Progenitor cell of endocrine pancreas (in vitro differentiated cells): ENCODE results near the gene ADD3. TPM values are rescaled to one million over a fixed set of nuclear protein-coding genes. Genes with fewer than 3 reads are reported as not detected.

Source experiments
- DNase-seq: peaks from one replicate; pipeline ENCODE4 v3.0.0; 2021; ENCODE audit warnings: low spot score; ENCODE audit not compliant: unreplicated experiment
- H3K27ac Mint-ChIP-seq: 2 replicates; pipeline ENCODE4 v1.8.0; 2021; ENCODE audit warnings: mild to moderate bottlenecking, moderate library complexity, mixed read lengths
- H3K27me3 Mint-ChIP-seq: 2 replicates; pipeline ENCODE4 v1.8.0; 2021; ENCODE audit warnings: mixed read lengths
- H3K36me3 Mint-ChIP-seq: 2 replicates; pipeline ENCODE4 v1.8.0; 2022; ENCODE audit warnings: mixed read lengths; ENCODE audit not compliant: insufficient read depth
- H3K4me1 Mint-ChIP-seq: 2 replicates; pipeline ENCODE4 v1.8.0; 2021; ENCODE audit warnings: low read depth, mixed read lengths
- H3K4me3 Mint-ChIP-seq: 2 replicates; pipeline ENCODE4 v1.8.0; 2021; ENCODE audit warnings: low read depth, mild to moderate bottlenecking, moderate library complexity, mixed read lengths
- H3K9me3 Mint-ChIP-seq: 2 replicates; pipeline ENCODE4 v1.8.0; 2021; ENCODE audit warnings: low read depth, mixed read lengths
- total RNA-seq: library from RNA; stranded (reverse); gene quantifications from 2 replicates; pipeline ENCODE4 v1.2.1, GENCODE V29; 2021
- TF ChIP-seq, protein P1 (sequence below): fragments of 200-600 bp; sonication (generic); IDR thresholded peaks from one replicate; pipeline ENCODE4 v1.5.0; 2021; ENCODE audit warnings: antibody characterized with exemption, mild to moderate bottlenecking; ENCODE audit not compliant: unreplicated experiment

ADD3 gene
- total RNA-seq, 1 donor from 2014 or later = 111 TPM

DNA sequence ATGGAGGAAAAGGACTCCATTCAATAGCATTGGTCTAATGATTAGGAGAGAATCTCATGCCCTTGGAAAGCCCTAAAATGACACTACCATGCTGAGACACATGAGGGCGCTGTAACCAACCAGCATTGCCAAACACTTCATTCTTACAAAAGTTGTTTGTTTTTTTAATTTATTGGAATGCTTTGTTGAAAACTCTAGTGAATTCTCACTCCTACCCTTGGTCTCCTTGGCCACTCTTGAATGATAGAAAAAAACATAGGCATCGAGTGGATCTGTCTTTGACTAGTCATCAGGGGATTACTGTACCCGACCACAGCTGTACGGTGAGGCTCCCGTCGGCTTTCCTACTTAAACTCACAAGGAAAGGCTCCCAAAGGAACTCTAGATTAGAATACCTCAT, 29.3 kb upstream of the ADD3 start:
- TF ChIP-seq, protein P1, sequence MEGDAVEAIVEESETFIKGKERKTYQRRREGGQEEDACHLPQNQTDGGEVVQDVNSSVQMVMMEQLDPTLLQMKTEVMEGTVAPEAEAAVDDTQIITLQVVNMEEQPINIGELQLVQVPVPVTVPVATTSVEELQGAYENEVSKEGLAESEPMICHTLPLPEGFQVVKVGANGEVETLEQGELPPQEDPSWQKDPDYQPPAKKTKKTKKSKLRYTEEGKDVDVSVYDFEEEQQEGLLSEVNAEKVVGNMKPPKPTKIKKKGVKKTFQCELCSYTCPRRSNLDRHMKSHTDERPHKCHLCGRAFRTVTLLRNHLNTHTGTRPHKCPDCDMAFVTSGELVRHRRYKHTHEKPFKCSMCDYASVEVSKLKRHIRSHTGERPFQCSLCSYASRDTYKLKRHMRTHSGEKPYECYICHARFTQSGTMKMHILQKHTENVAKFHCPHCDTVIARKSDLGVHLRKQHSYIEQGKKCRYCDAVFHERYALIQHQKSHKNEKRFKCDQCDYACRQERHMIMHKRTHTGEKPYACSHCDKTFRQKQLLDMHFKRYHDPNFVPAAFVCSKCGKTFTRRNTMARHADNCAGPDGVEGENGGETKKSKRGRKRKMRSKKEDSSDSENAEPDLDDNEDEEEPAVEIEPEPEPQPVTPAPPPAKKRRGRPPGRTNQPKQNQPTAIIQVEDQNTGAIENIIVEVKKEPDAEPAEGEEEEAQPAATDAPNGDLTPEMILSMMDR = peak; percentile 61
- H3K4me3 Mint-ChIP-seq = no peak overlapping the region
- no peak overlapping the region for H3K27ac Mint-ChIP-seq
- H3K27me3 Mint-ChIP-seq = peaks cover 67% of the 10 kb centered on the region
- no peaks in the 10 kb centered on the region for H3K36me3 Mint-ChIP-seq
- H3K9me3 Mint-ChIP-seq = no peaks in the 10 kb centered on the region
- H3K4me1 Mint-ChIP-seq = peaks cover 30% of the 10 kb centered on the region
- DNase-seq = no peak

DNA sequence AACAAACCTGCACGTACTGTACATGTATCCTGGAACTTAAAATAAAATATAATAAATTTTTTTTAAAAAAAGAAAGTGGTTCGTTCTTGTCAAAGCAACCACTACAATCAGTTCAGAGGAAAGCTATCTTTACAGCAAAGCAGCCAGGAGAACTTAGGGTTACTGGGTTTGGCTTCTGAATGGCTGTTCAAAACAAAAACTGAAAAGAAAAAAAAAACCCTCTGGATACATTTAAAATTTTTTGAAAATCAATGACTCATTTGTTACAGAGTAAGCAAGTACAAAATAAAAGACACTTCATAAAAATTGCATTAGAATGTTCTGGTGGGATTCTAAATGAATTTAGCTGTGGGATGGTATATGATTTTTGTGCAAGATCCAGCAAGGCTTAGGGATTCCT, 28.6 kb upstream of the ADD3 start:
- no peak for DNase-seq
- no peak overlapping the region for H3K27ac Mint-ChIP-seq
- H3K27me3 Mint-ChIP-seq = peaks cover 65% of the 10 kb centered on the region
- TF ChIP-seq, protein P1 = no peak
- peaks cover 29% of the 10 kb centered on the region for H3K4me1 Mint-ChIP-seq
- H3K36me3 Mint-ChIP-seq = no peaks in the 10 kb centered on the region
- no peaks in the 10 kb centered on the region for H3K9me3 Mint-ChIP-seq
- H3K4me3 Mint-ChIP-seq = no peak overlapping the region

DNA sequence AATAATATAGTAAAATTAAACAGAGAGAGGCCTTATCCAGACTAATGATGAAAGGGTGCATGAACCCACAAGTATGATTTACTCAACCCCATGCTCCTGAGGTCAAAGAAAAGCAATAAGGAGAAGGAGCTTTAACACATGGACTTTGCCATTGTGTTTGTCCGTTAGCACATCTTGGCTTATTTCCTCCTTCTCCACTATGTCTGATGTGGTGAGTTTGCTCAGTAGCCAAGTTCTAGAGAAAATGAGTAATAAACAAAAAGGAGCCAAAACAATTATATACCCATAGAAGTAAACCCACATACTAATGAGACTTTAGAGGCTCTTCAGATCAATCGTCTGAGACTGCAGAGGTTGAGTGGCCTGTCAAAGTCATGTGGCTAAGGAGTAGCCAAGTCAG, 26.1 kb upstream of the ADD3 start:
- peaks cover 50% of the 10 kb centered on the region for H3K27me3 Mint-ChIP-seq
- H3K9me3 Mint-ChIP-seq = peaks cover 10% of the 10 kb centered on the region
- peaks cover 13% of the 10 kb centered on the region for H3K4me1 Mint-ChIP-seq
- TF ChIP-seq, protein P1 = no peak
- peaks cover 4% of the 10 kb centered on the region for H3K36me3 Mint-ChIP-seq
- no peak for DNase-seq
- H3K4me3 Mint-ChIP-seq = no peak overlapping the region
- H3K27ac Mint-ChIP-seq = no peak overlapping the region

DNA sequence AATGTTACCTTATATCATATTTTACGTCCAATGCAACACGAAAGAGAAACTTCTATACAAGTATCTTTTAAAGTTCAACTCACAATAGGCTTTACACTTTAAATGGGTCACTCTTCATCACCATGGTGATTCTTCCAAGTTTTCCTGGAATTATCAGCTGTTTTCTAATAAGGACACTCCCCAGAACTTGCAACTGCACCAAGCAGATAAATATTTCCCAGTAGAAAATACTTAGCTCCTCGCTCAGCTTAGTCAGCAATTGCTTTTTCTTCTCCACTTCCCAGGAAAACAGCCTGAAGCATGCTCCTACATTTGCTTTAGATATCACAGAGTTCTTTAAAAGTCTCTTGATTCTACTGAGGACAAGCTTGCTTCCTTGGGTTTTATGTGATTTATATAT, 25.7 kb upstream of the ADD3 start:
- peaks cover 8% of the 10 kb centered on the region for H3K4me1 Mint-ChIP-seq
- H3K36me3 Mint-ChIP-seq = peaks cover 4% of the 10 kb centered on the region
- no peak for DNase-seq
- H3K27me3 Mint-ChIP-seq = peaks cover 45% of the 10 kb centered on the region
- H3K27ac Mint-ChIP-seq = no peak overlapping the region
- H3K9me3 Mint-ChIP-seq = peaks cover 10% of the 10 kb centered on the region
- H3K4me3 Mint-ChIP-seq = no peak overlapping the region
- TF ChIP-seq, protein P1 = no peak

DNA sequence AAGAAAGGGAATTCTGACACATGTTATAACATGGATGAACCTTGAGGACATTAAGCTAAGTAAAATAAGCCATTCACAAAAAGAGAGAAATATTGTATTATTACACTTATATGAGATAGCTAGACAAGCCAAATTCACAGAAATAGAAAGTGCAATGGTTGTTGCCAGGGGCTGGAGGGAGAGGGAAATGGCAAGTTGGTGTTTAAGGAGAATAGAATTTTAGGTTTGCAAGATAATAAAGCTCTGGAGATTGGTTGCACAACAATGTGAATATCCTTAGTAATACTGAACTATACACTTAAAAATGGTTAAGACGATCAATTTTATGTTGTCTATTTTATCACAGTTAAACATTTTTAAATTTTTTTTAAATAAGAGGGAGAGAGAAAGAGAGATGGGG, 25.0 kb upstream of the ADD3 start:
- peaks cover 2% of the 10 kb centered on the region for H3K4me1 Mint-ChIP-seq
- H3K27me3 Mint-ChIP-seq = peaks cover 41% of the 10 kb centered on the region
- H3K36me3 Mint-ChIP-seq = peaks cover 4% of the 10 kb centered on the region
- peaks cover 10% of the 10 kb centered on the region for H3K9me3 Mint-ChIP-seq
- TF ChIP-seq, protein P1 = no peak
- no peak for DNase-seq
- H3K4me3 Mint-ChIP-seq = no peak overlapping the region
- no peak overlapping the region for H3K27ac Mint-ChIP-seq
